C4-2B (cell line): ENCODE results near the gene DXO.

Experiments used
- CTCF ChIP-seq: fragments of 450-650 bp; conservative IDR thresholded peaks from 2 replicates; pipeline ENCODE4 v1.5.1; 2017; ENCODE audit warnings: mild to moderate bottlenecking
- ZFX ChIP-seq: fragments of 450-650 bp; IDR thresholded peaks from 2 replicates; pipeline ENCODE4 v1.6.1; 2017

DNA sequence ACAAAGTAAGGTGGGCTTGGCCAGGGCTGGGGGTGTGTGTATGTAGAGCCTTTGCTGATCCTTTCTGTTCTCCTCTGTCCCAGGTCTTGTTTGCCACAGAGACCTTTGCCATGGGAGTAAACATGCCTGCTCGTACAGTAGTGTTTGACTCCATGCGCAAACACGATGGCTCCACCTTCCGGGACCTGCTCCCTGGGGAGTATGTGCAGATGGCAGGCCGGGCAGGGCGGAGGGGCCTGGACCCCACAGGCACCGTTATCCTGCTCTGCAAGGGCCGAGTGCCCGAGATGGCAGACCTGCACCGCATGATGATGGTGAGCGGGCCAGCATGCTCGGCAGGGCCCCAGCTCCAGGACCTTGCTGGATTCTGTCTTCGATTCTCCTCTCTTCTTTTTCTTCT lies 6.2 kb downstream of the DXO start:
- TF ChIP-seq CTCF (no peak), ZFX (no peak)
